Gastrocnemius medialis (tissue), 4 donors: ENCODE measurements around the gene ST14.

Source experiments
- POLR2A ChIP-seq, 2 donors: fragments of 450-650 bp; IDR thresholded peaks; one replicate each; pipeline ENCODE4 v1.6.1; 2017; ENCODE audit warnings: antibody characterized with exemption in 2 of 2, mild to moderate bottlenecking in 2 of 2, moderate library complexity in 2 of 2
- TF ChIP-seq, protein P1 (sequence below), 5 experiments: fragments of 450-650 bp in 3 of 5; fragments of 200-600 bp in 2 of 5; sonication (generic) in 2 of 5; IDR thresholded peaks in 4 of 5; conservative IDR thresholded peaks in 1 of 5; 1 replicate in 4 of 5; 2 replicates in 1 of 5; pipeline ENCODE4 v1.5.1; 2016 to 2019; ENCODE audit warnings: antibody characterized with exemption in 5 of 5, mild to moderate bottlenecking in 3 of 5, moderate library complexity in 3 of 5

DNA sequence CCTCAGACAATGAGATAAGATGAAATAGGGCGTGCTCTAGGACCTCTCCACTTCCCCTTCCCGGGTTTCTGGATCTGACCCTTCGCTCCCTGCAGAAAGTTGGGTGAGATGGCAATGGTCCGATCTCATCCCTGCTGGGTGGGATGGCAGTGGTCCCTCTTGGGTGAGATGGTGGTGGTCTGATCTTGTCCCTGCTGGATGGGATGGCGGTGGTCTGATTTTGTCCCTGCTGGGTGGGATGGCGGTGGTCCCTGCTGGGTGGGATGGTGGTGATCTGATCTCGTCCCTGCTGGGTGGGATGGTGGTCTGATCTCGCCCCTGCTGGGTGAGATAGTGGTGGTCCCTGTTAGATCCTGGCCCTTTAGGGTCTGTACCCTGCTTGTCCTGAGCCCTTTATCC, 21.3 kb downstream of the ST14 start:
- TF ChIP-seq, protein P1, sequence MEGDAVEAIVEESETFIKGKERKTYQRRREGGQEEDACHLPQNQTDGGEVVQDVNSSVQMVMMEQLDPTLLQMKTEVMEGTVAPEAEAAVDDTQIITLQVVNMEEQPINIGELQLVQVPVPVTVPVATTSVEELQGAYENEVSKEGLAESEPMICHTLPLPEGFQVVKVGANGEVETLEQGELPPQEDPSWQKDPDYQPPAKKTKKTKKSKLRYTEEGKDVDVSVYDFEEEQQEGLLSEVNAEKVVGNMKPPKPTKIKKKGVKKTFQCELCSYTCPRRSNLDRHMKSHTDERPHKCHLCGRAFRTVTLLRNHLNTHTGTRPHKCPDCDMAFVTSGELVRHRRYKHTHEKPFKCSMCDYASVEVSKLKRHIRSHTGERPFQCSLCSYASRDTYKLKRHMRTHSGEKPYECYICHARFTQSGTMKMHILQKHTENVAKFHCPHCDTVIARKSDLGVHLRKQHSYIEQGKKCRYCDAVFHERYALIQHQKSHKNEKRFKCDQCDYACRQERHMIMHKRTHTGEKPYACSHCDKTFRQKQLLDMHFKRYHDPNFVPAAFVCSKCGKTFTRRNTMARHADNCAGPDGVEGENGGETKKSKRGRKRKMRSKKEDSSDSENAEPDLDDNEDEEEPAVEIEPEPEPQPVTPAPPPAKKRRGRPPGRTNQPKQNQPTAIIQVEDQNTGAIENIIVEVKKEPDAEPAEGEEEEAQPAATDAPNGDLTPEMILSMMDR (IDR thresholded peaks at IDR 0.05 in 4 of 5, conservative IDR thresholded peaks at IDR 0.05 in 1 of 5): no peak
- TF ChIP-seq POLR2A (IDR thresholded peaks at IDR 0.05): no peak
